GM20000 (cell line): ENCODE data around the gene EPHA1.

Source experiments
- DNase-seq: peaks from one replicate; pipeline ENCODE4 v3.0.0; 2012; ENCODE audit warnings: low spot score
- CTCF ChIP-seq: IDR thresholded peaks from 2 replicates; pipeline ENCODE4 v1.5.1; 2012; ENCODE audit warnings: mild to moderate bottlenecking, control low read depth; ENCODE audit errors: extremely low read depth, missing control alignments

The EPHA1 gene

DNA sequence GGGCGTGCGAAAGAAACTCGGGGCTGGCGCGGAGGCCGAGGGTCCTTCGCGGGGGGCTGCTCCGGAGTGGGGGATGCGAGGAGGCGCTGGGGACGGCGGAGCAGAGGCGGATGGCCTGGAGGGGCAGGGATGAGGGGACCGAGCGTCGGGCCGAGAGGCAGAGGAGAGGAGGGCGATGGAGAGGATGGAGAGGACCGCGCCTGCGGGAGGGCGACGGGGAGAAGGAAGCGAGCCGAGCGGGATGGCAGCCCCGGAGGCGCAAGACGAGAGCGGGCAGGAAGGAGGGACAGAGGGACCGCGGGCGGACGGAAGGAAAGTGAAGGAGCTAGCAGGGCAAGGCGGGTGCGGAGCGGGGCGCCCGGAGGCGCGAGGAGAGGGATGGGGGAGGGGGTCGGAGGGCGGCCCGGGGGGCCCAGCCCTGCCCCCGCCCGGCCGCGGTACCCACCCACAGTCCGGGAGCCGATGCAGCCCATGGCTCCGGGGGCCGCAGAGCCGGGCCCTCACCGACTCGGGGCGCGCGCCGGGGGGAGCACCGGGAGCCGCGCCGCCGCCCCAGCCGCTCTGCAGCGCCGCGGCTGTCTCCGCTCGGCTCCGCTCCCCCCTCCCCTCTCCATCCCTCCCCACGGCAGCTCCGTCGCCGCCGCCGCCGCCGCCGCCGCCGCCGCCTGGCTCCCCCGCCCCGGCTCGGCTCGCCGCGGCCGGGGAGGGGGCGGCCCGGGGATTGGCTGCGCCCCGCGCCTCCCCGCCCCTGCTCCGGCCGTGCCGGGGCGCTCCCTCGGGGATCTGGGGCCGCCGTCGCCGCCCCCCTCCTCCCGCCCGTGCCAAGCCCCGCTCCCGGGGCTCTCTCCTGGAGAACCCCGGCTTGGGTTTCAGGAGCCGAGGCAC lies 46.3 kb downstream of the EPHA1 start, which contains the start of gene FAM131B:
FAM131B (minus strand) TSS at position 583 of the 885 bp plus-strand sequence; CDS start at position 473, 110 bp downstream.
- peak; percentile 69 for DNase-seq
- TF ChIP-seq CTCF, result no peak

DNA sequence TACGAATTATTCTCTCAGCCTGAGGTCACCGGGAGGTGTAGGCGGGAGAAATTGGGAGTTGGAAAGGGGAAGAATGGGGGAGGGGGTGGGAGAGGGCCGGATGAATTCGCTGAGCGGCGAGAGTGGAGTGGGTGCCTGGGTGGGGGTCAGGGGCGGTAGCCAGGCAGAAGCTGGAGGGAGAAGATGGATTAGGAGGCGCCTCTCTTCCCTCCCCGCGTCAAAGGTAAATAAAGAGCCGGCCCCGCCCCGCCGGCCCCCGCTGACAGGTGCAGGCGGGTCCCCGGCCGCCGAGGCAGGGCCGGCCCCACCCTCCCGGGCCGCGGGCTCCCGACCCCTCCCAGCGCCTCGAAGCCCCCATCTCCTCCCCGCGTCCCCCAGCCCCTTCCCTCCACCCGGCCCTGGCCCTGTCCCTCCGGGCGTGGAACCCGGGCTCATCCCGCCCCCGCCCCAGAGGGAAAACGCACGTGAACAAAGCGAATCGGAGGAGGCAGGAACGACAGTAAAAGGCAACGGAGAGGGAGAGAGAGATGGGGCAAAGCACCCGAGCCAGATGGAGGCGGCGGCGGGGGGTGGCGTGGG lies 47.0 kb downstream of the EPHA1 start:
- no peak for TF ChIP-seq CTCF
- peak; percentile 63 for DNase-seq

DNA sequence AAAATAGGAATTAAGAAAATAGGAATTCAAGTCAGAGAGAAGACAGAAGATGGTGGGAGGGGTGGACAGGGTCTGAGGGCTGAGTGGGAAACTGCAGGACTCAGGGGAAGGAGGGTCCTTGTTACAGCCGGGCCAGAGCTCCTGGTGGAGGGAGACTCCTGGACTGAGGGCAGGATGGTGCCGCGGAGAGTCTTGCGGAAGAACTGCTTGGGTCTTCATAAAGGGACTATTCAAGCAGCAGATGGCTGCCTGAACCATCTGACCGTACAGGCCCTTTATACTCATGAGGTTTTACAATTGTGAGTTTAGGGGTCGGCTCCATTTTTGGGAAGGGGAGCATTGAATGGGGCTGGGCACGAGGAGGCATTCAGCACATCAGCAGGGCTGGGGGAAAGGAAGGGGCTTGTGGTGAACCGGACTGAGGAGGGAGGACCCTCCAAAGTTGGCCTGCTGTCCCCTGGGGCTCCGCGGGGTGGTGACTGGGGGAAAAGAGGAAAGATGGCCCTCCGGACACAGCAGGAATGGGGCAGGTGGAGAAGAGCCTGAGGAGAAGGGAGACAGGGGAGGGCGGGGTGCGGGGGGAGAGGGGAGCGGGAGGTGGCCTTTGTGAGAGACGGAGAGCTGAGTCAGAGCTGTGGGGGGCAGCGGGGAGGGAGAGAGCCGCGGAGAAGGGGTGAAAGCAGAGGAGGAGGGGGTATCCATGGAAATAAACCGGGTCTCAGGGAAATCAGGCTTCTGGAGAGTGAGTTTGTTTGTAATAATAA lies 47.7 kb downstream of the EPHA1 start:
- DNase-seq, result no peak
- TF ChIP-seq CTCF, result no peak

DNA sequence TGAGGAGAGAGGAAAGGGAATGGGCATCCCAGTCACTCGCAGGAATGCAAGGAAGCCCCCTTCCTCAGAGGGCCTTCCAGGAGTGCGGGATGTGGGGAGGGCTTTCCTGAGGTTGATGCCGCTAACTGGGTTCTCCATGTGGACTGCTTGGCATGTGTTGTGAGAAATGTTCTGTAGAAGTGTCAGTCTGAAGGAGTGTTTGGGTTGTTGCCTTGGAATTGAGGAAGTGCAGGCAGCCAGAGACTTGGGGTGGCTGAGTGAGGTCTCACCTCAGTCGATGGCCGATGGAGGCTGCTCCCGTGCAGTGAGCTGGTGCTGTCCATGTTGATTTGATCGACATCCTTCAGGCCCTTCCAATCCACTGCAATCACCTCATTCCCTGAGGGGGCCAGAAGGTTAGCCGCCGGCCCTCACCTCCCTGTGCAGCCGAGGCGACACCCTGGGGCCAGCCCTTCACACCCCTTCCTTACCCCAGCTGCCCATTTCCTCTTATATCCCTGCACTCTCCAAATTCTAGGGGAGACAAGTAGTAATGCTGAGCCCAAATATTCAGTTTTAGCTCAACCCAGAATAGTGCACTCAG lies 48.8 kb downstream of the EPHA1 start:
- no peak for TF ChIP-seq CTCF
- no peak for DNase-seq

DNA sequence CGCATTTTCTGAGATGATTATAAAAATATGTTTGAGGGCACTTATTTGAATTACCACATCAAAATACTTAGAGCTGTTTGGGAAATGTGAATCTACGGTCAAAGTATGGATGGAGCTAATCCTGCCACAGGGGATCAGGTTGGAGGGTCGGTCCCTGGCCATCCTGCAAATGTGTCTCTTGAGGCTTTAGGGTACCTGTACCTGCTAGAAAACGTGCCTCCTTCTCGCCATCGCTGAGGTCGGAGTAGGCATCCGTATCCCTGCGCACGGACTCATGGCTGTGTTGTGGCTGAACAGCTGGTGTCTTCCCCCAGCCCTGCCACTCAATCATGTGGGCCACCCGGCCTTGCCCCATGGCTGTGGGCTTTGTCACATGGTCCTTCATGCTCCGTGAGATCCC lies 50.0 kb downstream of the EPHA1 start:
- no peak for TF ChIP-seq CTCF

DNA sequence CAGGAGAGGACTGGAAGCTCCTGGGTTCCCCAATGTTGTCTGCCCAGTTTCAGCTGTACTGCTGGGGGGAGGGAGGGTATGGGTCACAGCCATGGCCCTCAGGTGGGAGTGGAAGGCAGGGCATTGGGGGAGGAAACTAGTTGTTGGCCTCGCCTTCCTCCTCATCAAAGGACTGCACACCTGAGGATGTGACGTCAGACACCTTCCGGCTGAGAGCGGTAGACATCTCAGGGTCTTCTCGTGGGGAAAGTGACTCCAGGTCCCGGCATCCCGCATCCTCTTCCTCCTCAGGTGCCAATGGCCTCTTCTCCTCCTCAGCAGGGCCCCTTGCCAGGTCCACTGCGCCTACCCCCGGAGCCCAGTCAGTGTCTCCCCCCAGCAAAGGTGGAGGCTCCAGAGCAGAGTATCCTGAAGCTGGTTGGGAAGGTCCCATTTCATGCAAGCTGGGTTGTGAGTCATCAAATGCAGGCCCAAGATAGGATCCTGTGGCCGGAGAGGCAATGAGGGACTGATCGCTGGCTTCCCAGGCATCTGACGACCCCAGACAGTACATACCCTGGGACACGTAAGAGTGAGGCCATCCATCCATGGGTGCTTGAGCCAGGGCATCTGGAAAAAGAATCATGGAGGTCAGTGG lies 52.1 kb downstream of the EPHA1 start:
- no peak for TF ChIP-seq CTCF
- DNase-seq, result no peak

More for the DNA sequence above, 50.0 kb downstream of the EPHA1 start:
- DNase-seq, result no peak
